NCI-H2196 (cell line): ENCODE data around the gene GNL1.
A peak's percentile ranks its signal among the peaks of the same experiment; 100 is the strongest.

Experiments used
- DNase-seq: peaks from one replicate; lab custom pipeline; 2025; ENCODE audit not compliant: unreplicated experiment; lab: John Stamatoyannopoulos, UW

Gene GNL1

GRCh38 chr6:30556066-30556905 is at the start of gene GNL1:
Gene GNL1, minus strand, starts transcription at chr6:30556489. Its CDS starts 286 bp downstream, at chr6:30556203.
- DNase-seq, result peak; percentile 95

GRCh38 chr6:30603961-30604360 is 47.7 kb upstream of the GNL1 start:
- no peak for DNase-seq

GRCh38 chr6:30601815-30602641 is 45.7 kb upstream of the GNL1 start:
- DNase-seq, result no peak

GRCh38 chr6:30601436-30601814 is 45.1 kb upstream of the GNL1 start:
- DNase-seq, result no peak

GRCh38 chr6:30600451-30600961 is 44.2 kb upstream of the GNL1 start:
- DNase-seq, result peak; percentile 15

GRCh38 chr6:30599625-30600324 is 43.5 kb upstream of the GNL1 start:
- no peak for DNase-seq

- no peak for DNase-seq
Measured at GRCh38 chr6:30598912-30599624, 42.8 kb upstream of the GNL1 start.

- DNase-seq, result peak; percentile 80
Measured at GRCh38 chr6:30597315-30598144, 41.2 kb upstream of the GNL1 start.

- no peak for DNase-seq
Measured at GRCh38 chr6:30592287-30592686, 36.0 kb upstream of the GNL1 start.

GRCh38 chr6:30591008-30591407 is 34.7 kb upstream of the GNL1 start:
- DNase-seq, result no peak

GRCh38 chr6:30590509-30590908 is 34.2 kb upstream of the GNL1 start:
- DNase-seq, result no peak

- no peak for DNase-seq
Measured at GRCh38 chr6:30589754-30590358, 33.6 kb upstream of the GNL1 start.

- no peak for DNase-seq
Measured at GRCh38 chr6:30583921-30584320, 27.6 kb upstream of the GNL1 start.

GRCh38 chr6:30578051-30578450 is 21.8 kb upstream of the GNL1 start:
- no peak for DNase-seq

- DNase-seq, result no peak
Measured at GRCh38 chr6:30573113-30573512, 16.8 kb upstream of the GNL1 start.

- no peak for DNase-seq
Measured at GRCh38 chr6:30572148-30572547, 15.9 kb upstream of the GNL1 start.

GRCh38 chr6:30571762-30572082 is 15.4 kb upstream of the GNL1 start:
- no peak for DNase-seq

GRCh38 chr6:30571075-30571761 is 14.9 kb upstream of the GNL1 start, which contains the start of gene ABCF1:
Gene ABCF1, plus strand, starts transcription at chr6:30571442. Its CDS starts 46 bp downstream, at chr6:30571488.
- DNase-seq, result peak; percentile 97

- DNase-seq, result no peak
Measured at GRCh38 chr6:30570740-30571074, 14.4 kb upstream of the GNL1 start.
